ENCODE data around the gene BCAS3.

- TF ChIP-seq CTCF (IDR thresholded peaks at IDR 0.05 in 8 of 11, conservative IDR thresholded peaks at IDR 0.05 in 3 of 11) (no peak), POLR2A (IDR thresholded peaks at IDR 0.05) (no peak)
These were observed 438.9 kb downstream of the BCAS3 start for GRCh38 chr17:61116577-61116976.

Measured in spleen (tissue), 7 donors.